KOPT-K1 (cell line): Measurements from ENCODE around the gene CACNA1D.

Experiments used
- H3K27ac ChIP-seq: fragments of 200-600 bp; sonication (generic); 2 replicates; pipeline ENCODE4 v1.5.1; 2016; ENCODE audit warnings: antibody characterized with exemption, mild to moderate bottlenecking, low read depth, low read length; ENCODE audit not compliant: poor library complexity, severe bottlenecking
- H3K36me3 ChIP-seq: fragments of 200-600 bp; sonication (generic); 2 replicates; pipeline ENCODE4 v1.5.1; 2017; ENCODE audit warnings: antibody characterized with exemption, mild to moderate bottlenecking, low read length, moderate library complexity; ENCODE audit not compliant: insufficient read depth
- H3K9me3 ChIP-seq: fragments of 200-600 bp; sonication (generic); 2 replicates; pipeline ENCODE4 v1.5.1; 2017; ENCODE audit warnings: antibody characterized with exemption, low read length, mild to moderate bottlenecking; ENCODE audit not compliant: insufficient read depth, poor library complexity, severe bottlenecking

Gene CACNA1D

DNA sequence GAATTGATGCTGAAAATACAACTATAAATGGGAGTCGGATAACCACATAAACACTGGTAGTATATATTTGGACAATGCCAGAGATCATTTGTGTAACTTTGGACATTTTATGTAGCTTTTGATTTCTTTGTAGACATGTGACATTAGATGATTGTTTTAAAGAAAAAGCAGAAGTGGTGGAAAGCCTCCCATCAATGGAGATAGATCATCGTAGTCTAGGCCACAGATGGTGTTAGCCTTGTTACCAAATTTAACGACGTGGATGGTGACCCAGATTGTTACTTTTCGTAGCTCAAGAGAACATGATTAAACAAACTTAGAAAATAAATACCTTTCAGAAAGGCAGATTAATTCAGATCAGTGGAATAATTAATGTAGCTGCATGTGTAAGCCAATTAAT lies 8.8 kb downstream of the CACNA1D start:
- H3K36me3 ChIP-seq, result no peaks in the 10 kb centered on the region
- no peaks in the 10 kb centered on the region for H3K9me3 ChIP-seq
- H3K27ac ChIP-seq, result no peak overlapping the region

DNA sequence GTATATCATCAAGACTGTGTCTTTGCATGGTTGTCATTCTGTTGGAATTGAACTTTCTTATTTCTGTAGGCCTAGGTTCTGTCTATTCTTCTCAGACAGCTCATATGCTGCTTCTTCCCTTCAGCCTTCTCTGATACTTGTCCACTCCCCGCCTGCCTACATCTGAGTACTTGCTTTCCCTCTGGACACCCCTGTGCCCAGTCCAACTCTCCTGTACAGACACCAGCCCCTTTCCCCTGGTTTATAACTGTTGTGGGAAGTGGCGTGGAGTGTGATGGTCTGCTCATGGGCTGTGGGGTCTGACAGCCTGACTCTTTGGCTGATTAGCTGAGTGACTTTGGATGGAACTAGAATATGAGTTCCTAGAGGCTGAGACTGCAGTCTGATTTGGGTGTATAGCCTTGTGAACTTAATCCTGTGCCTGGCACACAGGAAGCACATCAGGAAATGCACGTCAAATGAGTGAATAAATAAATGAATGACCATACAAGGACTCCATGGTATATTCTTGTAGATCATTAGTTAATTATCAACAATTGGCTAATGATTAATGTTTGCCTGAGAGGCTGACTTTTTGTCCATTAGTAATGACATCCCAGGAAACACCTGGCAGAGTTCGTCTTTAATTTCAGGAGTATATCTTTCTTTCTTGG lies 11.8 kb downstream of the CACNA1D start:
- Histone ChIP-seq H3K9me3 (no peaks in the 10 kb centered on the region), H3K36me3 (no peaks in the 10 kb centered on the region), H3K27ac (no peak overlapping the region)

DNA sequence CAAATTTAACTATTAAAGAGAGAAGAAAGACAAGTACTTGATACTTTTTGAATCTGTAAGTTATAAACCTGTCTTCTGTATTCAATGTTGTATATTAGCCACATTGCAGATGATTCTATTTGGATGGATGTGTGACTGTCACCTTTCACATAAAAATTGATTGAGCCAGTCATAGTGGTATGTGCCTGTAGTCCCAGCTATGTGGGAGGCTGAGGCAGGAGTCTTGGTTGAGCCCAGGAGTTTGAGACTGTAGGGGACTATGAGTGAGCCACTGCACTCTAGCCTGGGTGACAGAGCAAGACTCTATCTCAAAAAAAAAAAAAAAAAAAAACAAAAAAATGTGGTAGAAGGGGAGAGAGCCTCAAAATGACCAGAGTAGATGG lies 12.3 kb downstream of the CACNA1D start:
- H3K9me3 ChIP-seq, result no peaks in the 10 kb centered on the region
- H3K36me3 ChIP-seq, result no peaks in the 10 kb centered on the region
- H3K27ac ChIP-seq, result no peak overlapping the region

DNA sequence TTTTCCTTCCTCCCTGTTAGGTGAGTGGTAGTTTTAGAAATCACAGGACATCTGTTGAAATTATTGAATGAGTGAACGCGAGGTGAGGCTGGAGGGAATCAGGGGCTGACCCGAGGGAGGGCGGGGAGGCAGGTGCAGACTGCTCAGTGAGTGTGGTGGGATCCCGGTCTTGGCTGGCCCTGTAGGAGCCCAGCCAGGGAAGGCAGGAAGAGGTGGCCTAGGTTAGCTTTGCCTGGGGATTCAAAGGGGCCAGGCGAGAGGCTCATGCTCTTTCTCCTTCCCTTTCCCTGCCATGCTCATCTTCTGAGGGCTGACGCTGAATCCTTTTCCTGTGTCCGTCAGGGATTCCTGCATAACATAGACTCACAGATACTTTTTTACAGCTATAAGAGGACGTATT lies 15.1 kb downstream of the CACNA1D start:
- H3K27ac ChIP-seq, result no peak overlapping the region
- H3K36me3 ChIP-seq, result no peaks in the 10 kb centered on the region
- H3K9me3 ChIP-seq, result no peaks in the 10 kb centered on the region

DNA sequence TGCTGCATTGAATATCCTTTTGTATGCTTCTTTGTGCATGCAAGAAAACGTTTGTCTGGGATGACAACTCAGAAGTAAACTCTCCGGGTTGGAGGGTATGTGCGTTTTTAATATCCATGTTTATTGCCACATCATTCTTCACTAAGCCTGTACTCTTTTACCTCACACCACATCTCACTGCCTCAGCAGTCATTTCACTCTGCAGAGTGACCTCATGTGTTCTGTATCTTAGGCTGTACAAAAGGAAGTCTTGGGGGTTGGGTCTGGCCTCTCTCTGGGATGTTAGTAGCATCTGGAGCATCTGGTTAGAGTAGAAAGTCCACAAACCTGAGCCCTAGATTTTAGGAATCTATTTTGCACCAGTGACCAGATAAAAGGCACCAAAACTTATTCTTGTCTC lies 16.1 kb downstream of the CACNA1D start:
- H3K27ac ChIP-seq, result no peak overlapping the region
- no peaks in the 10 kb centered on the region for H3K9me3 ChIP-seq
- H3K36me3 ChIP-seq, result no peaks in the 10 kb centered on the region

DNA sequence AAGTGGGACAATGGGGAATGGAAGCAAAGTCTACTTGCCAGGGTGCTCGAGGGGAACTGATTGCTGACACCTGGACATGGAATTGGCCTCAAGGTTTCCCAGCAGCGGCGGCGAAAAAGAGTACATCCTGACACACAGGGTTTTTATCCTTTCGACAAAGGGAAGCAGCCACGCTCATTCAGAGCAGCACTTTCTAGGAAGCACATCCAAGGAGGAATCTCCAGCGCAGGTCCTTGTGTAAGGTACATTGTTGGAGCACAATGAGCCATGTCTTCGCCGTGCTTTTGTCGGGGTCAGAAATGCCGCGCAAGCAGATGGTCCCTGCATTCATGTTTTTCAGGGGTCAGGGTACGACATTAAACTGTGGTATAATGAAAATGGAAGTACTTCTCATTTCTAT lies 16.8 kb downstream of the CACNA1D start:
- Histone ChIP-seq H3K9me3 (no peaks in the 10 kb centered on the region), H3K36me3 (no peaks in the 10 kb centered on the region), H3K27ac (no peak overlapping the region)

DNA sequence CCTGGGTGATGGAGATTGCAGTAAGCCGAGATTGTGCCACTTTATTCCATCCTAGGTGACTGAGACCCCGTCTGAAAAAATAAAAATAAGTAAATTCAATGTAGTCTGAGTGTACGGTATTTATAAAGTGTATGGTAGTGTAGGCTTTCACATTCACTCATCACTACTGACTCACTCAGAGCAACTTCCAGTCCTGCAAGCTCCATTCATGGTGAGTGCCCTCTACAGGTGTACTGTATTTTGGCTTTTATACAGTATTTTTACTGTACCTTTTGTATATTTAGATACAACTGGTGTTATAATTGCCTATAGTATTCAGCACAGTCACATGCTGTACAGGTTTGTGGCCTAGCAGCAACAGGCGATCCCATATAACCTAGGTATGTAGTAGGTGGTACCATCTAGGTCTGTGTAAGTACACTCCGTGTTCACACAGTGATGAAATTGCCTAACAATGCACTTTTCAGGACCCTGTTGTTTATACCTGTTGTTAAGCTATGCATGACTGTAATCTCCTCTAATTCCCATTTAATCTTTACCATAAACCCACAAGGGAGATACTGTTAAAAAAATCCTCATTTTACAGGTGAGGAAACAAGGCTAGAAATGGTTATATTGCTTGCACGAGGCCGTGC lies 19.3 kb downstream of the CACNA1D start:
- Histone ChIP-seq H3K36me3 (no peaks in the 10 kb centered on the region), H3K9me3 (no peaks in the 10 kb centered on the region), H3K27ac (no peak overlapping the region)

DNA sequence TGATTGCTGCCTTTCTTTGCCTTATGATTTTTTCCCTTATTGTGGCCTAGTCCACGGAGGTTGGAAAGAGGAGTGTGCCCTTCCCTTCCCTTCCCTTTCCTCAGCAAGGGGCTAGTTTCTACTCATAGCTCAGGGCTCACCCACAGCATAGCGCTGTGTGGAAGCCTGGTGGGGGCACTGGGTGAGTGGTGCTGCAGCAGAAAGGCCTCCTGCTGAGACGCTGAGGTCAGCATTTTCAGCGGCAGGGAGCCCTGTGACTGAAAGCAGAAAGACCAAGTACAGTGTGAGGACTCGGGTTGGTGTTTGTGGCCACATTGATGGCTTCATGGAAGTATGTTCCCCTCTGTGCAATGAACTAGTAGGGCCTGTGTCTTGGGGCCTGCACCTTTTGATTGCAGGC lies 21.9 kb downstream of the CACNA1D start:
- Histone ChIP-seq H3K27ac (no peak overlapping the region), H3K36me3 (no peaks in the 10 kb centered on the region), H3K9me3 (no peaks in the 10 kb centered on the region)

DNA sequence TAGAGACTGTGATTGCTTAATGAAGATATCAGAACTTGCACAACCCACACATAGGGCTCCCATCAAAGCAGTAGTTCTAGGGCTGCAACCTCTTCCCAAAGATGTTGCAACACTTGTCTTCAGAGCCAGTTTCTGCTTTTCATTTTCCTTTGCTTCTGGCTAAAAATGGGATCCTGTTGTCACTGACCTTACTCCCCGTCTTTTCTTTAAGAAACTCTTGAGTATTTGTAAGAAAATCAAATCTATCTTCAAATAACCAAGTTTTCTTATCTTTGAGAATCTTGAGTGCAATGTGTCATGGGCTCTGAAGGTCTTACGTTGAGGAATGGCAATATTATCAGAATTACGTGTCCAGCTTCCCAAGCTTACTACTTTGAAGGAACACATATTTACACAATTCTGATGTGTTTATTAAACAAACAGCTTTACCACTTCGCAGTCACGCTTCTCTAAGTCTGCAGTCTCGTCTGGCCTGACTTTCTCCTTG lies 24.1 kb downstream of the CACNA1D start:
- Histone ChIP-seq H3K27ac (no peak overlapping the region), H3K9me3 (no peaks in the 10 kb centered on the region), H3K36me3 (no peaks in the 10 kb centered on the region)

DNA sequence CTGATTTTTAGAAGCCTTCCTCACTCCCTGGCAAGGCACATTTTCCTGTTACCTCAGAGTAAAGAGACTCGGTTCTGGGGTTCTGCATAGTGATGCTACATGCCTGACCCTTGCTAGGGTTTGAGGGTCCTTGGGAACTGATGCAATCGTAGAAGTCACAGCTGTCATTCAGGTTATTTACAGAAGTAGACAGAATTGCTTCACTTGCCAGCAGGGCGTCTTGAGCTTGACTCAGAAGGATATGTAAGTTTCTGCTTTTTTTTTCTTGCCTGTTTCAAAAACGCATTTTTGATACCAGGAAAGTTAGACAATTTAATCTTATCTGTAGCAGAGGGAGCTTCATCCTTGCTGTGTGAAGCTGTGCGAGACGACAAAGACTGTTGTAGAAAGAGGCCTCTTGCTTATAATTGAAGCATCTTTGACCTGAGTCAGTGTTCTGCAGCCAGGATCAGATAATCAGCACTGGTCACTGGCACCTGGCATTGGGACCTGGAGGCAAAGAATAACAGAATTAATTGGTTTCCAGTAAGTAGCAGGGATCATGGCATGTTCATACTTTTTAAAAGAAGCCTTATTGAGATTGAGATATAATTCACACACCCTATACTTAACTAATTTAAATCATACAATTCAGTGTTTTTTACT lies 24.8 kb downstream of the CACNA1D start:
- Histone ChIP-seq H3K27ac (no peak overlapping the region), H3K36me3 (no peaks in the 10 kb centered on the region), H3K9me3 (no peaks in the 10 kb centered on the region)

DNA sequence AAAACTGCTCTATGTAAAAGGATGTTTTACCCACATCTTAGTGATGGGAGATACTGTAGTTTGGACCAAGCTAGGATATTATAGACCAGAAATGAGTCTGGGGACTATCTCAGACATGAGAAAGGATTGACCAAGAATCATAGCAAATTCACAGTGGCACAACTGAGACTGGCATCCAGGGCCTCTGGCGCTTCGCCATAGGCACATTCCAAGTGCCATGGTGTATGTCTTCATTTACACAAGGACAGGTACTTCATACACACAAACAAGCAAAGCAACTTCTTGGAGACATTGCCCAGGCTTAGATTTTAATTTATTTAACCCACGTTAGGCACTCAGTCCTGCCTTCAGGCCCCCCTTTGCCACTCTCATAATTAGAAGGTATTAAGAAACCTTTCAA lies 28.9 kb downstream of the CACNA1D start:
- Histone ChIP-seq H3K27ac (no peak overlapping the region), H3K36me3 (no peaks in the 10 kb centered on the region), H3K9me3 (no peaks in the 10 kb centered on the region)

DNA sequence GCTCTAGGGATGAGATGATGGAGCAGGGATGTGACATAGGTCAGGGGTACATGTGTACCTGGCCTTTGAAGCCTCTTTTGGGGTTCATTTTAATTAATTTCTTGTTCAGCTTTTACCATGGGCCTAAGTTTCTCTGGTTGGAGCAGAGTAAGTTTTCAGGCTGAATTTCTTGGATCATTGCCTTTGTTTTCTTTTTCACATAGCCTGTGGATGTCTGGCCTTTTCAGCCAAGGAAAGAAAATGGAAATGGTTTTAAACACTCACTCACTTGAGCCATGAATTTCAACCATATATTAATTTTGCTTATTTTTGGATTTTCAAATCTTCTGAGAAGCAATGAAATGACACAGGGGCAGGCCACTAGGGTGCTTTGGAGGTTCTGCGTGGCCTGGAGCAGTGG lies 30.2 kb downstream of the CACNA1D start:
- H3K36me3 ChIP-seq, result no peaks in the 10 kb centered on the region
- no peak overlapping the region for H3K27ac ChIP-seq
- no peaks in the 10 kb centered on the region for H3K9me3 ChIP-seq

DNA sequence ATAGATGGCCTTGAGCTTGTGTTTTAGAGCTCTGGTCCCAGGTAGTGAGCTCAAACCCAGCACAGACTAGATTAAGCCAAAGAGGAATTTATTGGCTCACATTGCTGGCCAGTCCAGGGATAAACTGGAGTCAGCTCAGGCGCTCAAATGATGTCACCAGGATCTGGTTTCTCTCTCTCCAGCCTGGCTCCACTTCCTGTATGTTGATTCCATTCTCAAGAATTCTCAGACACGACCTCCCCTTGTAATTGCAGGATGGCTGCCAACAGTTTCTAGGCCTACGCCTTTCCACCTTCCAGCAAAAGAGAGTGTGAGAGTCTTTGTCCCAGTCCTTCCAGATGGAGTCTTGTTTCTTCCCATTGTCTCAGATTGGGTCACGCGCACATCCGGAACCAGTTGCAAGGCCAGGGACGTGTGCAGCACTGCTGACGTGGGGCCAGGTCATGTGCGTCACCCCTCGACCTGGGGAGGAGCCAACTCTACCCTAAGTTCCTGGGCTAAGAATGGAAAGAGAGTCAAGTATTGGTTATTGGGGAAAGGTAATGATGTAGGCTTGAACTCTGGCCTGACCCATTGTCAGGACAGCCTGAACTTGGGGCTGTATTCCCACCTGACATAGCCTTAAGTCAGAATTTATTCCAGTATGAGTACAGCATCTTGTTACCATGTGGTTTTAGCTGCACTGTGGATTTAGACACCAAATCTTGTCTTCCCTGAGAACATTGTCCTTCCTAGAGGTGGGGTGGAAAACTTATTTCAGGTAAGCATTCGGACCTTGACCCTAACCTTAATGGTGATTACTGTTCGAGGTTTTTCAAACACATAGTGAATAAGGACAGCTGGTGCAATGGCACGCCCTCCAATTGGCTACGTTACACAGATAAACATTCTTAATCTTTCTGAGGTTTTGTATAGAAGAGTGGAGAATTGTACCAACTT lies 31.6 kb downstream of the CACNA1D start:
- H3K9me3 ChIP-seq, result no peaks in the 10 kb centered on the region
- no peak overlapping the region for H3K27ac ChIP-seq
- no peaks in the 10 kb centered on the region for H3K36me3 ChIP-seq

DNA sequence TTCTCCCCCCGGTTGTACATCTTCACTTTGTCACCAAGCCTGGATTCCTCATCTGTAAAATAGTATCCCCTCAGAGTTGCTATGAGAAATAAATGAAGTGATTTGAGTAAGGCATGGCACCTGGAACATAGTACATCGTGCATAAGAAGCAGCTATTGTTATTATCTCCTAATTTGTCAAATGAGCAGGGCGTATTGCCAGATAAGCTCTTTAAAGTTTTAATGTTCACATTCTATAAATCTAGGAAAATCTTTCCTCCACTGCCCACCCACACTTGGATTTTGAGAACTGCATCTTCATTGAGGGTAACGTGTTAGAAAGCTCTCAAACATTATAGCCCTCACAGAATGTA lies 32.3 kb downstream of the CACNA1D start:
- Histone ChIP-seq H3K27ac (no peak overlapping the region), H3K9me3 (no peaks in the 10 kb centered on the region), H3K36me3 (no peaks in the 10 kb centered on the region)

DNA sequence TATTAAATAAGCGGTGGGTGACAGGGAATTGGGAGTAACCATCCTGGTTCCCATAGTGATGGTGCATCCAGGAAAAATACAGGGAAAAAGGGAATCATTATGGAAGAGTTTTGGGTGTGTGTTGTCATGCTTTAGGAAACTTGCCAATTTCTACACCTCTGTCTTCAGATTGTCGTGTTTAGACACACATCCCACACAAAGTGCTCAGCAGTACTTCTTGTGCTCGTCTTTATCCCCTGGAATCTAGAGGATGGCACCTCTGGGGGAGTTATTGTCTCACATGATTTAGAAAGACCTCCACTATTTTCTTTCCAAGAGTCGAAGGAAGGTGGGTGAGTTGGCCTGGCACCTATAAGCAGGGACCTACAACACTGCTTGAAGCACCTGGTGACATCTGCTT lies 35.8 kb downstream of the CACNA1D start:
- Histone ChIP-seq H3K9me3 (no peaks in the 10 kb centered on the region), H3K36me3 (no peaks in the 10 kb centered on the region), H3K27ac (no peak overlapping the region)
